ENCODE data around the gene HIGD2A. TPM values are rescaled to one million over a fixed set of nuclear protein-coding genes. Genes with fewer than 3 reads are reported as not detected.

Gene HIGD2A
- total RNA-seq, 1 donor from 2014 or later, result 88.3 TPM

- Mint-ChIP-seq H3K9me3 (no peaks in the 10 kb centered on the region), H3K36me3 (peaks cover 16% of the 10 kb centered on the region), H3K4me1 (ENCODE audit: unreplicated experiment) (peaks cover 16% of the 10 kb centered on the region), H3K27me3 (peaks cover 11% of the 10 kb centered on the region), H3K27ac (no peak overlapping the region), H3K4me3 (peak overlapping the region; percentile 85)
- no peak for DNase-seq (ENCODE audit: extremely low spot score, unreplicated experiment)
- TF ChIP-seq, protein P1, sequence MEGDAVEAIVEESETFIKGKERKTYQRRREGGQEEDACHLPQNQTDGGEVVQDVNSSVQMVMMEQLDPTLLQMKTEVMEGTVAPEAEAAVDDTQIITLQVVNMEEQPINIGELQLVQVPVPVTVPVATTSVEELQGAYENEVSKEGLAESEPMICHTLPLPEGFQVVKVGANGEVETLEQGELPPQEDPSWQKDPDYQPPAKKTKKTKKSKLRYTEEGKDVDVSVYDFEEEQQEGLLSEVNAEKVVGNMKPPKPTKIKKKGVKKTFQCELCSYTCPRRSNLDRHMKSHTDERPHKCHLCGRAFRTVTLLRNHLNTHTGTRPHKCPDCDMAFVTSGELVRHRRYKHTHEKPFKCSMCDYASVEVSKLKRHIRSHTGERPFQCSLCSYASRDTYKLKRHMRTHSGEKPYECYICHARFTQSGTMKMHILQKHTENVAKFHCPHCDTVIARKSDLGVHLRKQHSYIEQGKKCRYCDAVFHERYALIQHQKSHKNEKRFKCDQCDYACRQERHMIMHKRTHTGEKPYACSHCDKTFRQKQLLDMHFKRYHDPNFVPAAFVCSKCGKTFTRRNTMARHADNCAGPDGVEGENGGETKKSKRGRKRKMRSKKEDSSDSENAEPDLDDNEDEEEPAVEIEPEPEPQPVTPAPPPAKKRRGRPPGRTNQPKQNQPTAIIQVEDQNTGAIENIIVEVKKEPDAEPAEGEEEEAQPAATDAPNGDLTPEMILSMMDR (conservative IDR thresholded peaks at IDR 0.05), result no peak
Measured at GRCh38 chr5:176359658-176360057, 28.9 kb upstream of the HIGD2A start.

GRCh38 chr5:176360894-176361436 lies 27.6 kb upstream of the HIGD2A start:
- TF ChIP-seq, protein P1 (conservative IDR thresholded peaks at IDR 0.05), result no peak
- H3K27me3 Mint-ChIP-seq, result peaks cover 11% of the 10 kb centered on the region
- H3K9me3 Mint-ChIP-seq, result no peaks in the 10 kb centered on the region
- peaks cover 12% of the 10 kb centered on the region for H3K4me1 Mint-ChIP-seq (ENCODE audit: unreplicated experiment)
- peak overlapping the region; percentile 97 for H3K4me3 Mint-ChIP-seq
- peaks cover 12% of the 10 kb centered on the region for H3K36me3 Mint-ChIP-seq
- peak overlapping the region; percentile 89 for H3K27ac Mint-ChIP-seq
- DNase-seq (ENCODE audit: extremely low spot score, unreplicated experiment), result no peak

- peak; percentile 91 for DNase-seq (ENCODE audit: extremely low spot score, unreplicated experiment)
- H3K4me1 Mint-ChIP-seq (ENCODE audit: unreplicated experiment), result peaks cover 12% of the 10 kb centered on the region
- H3K9me3 Mint-ChIP-seq, result no peaks in the 10 kb centered on the region
- peak within 1 kb of the TSS; percentile 89 for H3K27ac Mint-ChIP-seq
- TF ChIP-seq, protein P1 (conservative IDR thresholded peaks at IDR 0.05), result peak; percentile 12
- H3K27me3 Mint-ChIP-seq, result peaks cover 11% of the 10 kb centered on the region
- H3K4me3 Mint-ChIP-seq, result peak within 1 kb of the TSS; percentile 97
- H3K36me3 Mint-ChIP-seq, result peaks cover 12% of the 10 kb centered on the region
Measured at GRCh38 chr5:176361437-176362232, 26.9 kb upstream of the HIGD2A start, which contains the start of gene KIAA1191. Gene KIAA1191, minus strand, starts transcription at chr5:176361764. Its CDS starts 2,256 bp downstream, at chr5:176359508.

GRCh38 chr5:176362233-176362490 lies 26.4 kb upstream of the HIGD2A start:
- H3K4me1 Mint-ChIP-seq (ENCODE audit: unreplicated experiment), result peaks cover 12% of the 10 kb centered on the region
- H3K4me3 Mint-ChIP-seq, result peak overlapping the region; percentile 97
- H3K27ac Mint-ChIP-seq, result peak overlapping the region; percentile 89
- H3K27me3 Mint-ChIP-seq, result peaks cover 11% of the 10 kb centered on the region
- TF ChIP-seq, protein P1 (conservative IDR thresholded peaks at IDR 0.05), result no peak
- DNase-seq (ENCODE audit: extremely low spot score, unreplicated experiment), result no peak
- H3K36me3 Mint-ChIP-seq, result peaks cover 12% of the 10 kb centered on the region
- no peaks in the 10 kb centered on the region for H3K9me3 Mint-ChIP-seq

DNA sequence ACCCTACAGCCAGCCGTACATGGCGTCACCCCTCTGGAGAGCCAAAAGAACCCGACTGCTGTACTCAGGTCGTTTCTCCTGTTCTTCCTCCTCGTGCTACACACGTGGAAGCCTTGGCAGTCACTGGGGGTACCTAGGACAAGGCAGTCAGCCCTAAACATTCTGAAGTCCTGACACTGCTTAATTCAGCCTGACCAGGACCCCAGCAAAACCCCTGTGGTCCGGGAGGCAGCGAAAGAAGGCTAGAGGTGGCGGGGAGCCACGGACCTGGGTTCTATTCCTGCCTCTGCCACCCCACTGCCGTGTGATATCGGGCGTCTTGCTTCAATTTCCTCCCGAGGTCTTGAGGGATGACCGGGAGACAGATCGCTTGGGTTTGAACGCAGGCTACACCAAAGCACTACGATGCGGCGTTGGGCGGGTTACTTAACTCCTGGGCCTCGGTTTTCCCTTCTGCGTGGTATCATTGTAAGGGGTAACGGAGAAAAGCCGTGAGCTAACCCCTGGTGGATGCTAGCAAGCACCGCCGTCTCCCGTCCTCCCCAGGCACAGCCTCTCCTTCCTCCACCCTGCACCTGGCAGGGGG lies 23.7 kb upstream of the HIGD2A start:
- Mint-ChIP-seq H3K4me3 (peak overlapping the region; percentile 78), H3K9me3 (no peaks in the 10 kb centered on the region), H3K27ac (no peak overlapping the region), H3K4me1 (ENCODE audit: unreplicated experiment) (peaks cover 11% of the 10 kb centered on the region), H3K27me3 (peaks cover 11% of the 10 kb centered on the region), H3K36me3 (peaks cover 10% of the 10 kb centered on the region)
- DNase-seq (ENCODE audit: extremely low spot score, unreplicated experiment), result no peak
- TF ChIP-seq, protein P1 (conservative IDR thresholded peaks at IDR 0.05), result no peak

All from type B pancreatic cell (in vitro differentiated cells).